Measurements from ENCODE around the gene CCNI. TPM values are rescaled to one million over a fixed set of nuclear protein-coding genes. Genes with fewer than 3 reads are reported as not detected.

CCNI gene
- total RNA-seq, 1 experiment from 2014 or later: 213 TPM

DNA sequence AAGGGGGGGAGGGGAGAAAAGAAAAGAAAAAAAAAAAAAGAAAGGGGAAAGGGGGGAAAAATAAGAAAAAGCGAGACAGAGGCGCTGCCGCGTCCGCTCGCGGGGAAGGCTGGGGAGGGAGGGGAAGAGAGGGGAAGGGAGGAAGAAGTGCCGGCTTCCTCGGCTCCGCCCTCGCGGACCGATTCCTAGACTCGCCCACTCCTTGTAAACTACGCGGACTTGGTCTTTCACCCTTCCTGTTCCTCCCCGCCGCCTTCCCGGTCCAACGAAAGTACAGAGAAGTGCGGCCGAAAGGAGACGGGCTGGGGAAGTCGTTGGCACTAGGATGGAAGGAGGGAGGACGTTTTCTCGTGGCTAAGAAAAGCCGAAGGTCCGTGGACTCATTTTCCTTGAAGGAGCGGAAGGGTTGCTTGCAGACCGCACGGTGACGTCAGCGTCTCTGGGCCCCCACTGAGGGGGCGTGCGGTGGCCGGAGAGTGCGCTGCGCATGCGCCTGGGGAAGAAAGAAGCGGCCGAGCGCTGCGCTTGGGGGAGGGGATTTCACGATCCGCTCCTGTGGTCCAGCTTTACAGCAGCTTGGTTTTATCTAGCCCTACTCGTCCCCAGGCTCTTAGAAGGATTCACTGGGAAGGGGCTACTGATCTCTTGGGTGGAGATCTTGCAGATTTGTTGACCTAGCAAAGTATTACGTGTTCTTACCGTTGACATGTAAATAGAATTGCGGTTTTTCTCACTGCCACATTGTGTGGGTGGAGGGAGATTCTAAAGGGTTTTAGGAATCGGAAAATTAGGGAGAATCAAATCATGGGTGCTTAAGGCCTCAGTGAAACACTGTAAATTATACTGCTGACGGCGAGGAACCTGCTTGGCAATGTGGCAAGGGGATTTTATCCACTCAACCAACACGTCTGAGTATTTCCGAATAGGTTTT lies at the start of gene CCNI (continued):
- TF ChIP-seq, protein P1, sequence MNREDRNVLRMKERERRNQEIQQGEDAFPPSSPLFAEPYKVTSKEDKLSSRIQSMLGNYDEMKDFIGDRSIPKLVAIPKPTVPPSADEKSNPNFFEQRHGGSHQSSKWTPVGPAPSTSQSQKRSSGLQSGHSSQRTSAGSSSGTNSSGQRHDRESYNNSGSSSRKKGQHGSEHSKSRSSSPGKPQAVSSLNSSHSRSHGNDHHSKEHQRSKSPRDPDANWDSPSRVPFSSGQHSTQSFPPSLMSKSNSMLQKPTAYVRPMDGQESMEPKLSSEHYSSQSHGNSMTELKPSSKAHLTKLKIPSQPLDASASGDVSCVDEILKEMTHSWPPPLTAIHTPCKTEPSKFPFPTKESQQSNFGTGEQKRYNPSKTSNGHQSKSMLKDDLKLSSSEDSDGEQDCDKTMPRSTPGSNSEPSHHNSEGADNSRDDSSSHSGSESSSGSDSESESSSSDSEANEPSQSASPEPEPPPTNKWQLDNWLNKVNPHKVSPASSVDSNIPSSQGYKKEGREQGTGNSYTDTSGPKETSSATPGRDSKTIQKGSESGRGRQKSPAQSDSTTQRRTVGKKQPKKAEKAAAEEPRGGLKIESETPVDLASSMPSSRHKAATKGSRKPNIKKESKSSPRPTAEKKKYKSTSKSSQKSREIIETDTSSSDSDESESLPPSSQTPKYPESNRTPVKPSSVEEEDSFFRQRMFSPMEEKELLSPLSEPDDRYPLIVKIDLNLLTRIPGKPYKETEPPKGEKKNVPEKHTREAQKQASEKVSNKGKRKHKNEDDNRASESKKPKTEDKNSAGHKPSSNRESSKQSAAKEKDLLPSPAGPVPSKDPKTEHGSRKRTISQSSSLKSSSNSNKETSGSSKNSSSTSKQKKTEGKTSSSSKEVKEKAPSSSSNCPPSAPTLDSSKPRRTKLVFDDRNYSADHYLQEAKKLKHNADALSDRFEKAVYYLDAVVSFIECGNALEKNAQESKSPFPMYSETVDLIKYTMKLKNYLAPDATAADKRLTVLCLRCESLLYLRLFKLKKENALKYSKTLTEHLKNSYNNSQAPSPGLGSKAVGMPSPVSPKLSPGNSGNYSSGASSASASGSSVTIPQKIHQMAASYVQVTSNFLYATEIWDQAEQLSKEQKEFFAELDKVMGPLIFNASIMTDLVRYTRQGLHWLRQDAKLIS (CRISPR knock-in tag; IDR thresholded peaks at IDR 0.05; ENCODE audit: borderline replicate concordance): 0 out of 2 replicates have a peak, but pooled peaks have one; percentile 65
- TF ChIP-seq JUN (CRISPR knock-in tag; IDR thresholded peaks at IDR 0.05) (peak; percentile 26; the same call in 1 of the 2 replicates), ATF3 (CRISPR knock-in tag; conservative IDR thresholded peaks at IDR 0.05) (0 out of 2 replicates have a peak, but pooled peaks have one; percentile 67), ZNF416 (CRISPR knock-in tag; IDR thresholded peaks at IDR 0.05) (0 out of 2 replicates have a peak, but pooled peaks have one; percentile 20), MYBL2 (CRISPR knock-in tag; IDR thresholded peaks at IDR 0.05) (peak; percentile 70; the same call in 1 of the 2 replicates), ETV6 (CRISPR knock-in tag; IDR thresholded peaks at IDR 0.05) (peak; percentile 69; the same call in 1 of the 2 replicates), TEAD1 (CRISPR knock-in tag; IDR thresholded peaks at IDR 0.05) (peak; percentile 74), RORB (CRISPR knock-in tag; IDR thresholded peaks at IDR 0.05) (no peak), CREM (CRISPR knock-in tag; IDR thresholded peaks at IDR 0.05) (peak; percentile 96)
- TF ChIP-seq, protein P2, sequence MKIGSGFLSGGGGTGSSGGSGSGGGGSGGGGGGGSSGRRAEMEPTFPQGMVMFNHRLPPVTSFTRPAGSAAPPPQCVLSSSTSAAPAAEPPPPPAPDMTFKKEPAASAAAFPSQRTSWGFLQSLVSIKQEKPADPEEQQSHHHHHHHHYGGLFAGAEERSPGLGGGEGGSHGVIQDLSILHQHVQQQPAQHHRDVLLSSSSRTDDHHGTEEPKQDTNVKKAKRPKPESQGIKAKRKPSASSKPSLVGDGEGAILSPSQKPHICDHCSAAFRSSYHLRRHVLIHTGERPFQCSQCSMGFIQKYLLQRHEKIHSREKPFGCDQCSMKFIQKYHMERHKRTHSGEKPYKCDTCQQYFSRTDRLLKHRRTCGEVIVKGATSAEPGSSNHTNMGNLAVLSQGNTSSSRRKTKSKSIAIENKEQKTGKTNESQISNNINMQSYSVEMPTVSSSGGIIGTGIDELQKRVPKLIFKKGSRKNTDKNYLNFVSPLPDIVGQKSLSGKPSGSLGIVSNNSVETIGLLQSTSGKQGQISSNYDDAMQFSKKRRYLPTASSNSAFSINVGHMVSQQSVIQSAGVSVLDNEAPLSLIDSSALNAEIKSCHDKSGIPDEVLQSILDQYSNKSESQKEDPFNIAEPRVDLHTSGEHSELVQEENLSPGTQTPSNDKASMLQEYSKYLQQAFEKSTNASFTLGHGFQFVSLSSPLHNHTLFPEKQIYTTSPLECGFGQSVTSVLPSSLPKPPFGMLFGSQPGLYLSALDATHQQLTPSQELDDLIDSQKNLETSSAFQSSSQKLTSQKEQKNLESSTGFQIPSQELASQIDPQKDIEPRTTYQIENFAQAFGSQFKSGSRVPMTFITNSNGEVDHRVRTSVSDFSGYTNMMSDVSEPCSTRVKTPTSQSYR (CRISPR knock-in tag; IDR thresholded peaks at IDR 0.05): peak; percentile 11; the same call in 1 of the 2 replicates
- TF ChIP-seq, protein P3, sequence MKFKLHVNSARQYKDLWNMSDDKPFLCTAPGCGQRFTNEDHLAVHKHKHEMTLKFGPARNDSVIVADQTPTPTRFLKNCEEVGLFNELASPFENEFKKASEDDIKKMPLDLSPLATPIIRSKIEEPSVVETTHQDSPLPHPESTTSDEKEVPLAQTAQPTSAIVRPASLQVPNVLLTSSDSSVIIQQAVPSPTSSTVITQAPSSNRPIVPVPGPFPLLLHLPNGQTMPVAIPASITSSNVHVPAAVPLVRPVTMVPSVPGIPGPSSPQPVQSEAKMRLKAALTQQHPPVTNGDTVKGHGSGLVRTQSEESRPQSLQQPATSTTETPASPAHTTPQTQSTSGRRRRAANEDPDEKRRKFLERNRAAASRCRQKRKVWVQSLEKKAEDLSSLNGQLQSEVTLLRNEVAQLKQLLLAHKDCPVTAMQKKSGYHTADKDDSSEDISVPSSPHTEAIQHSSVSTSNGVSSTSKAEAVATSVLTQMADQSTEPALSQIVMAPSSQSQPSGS (CRISPR knock-in tag; IDR thresholded peaks at IDR 0.05; ENCODE audit: borderline replicate concordance, low read depth): peak; percentile 31; the same call in 1 of the 2 replicates

DNA sequence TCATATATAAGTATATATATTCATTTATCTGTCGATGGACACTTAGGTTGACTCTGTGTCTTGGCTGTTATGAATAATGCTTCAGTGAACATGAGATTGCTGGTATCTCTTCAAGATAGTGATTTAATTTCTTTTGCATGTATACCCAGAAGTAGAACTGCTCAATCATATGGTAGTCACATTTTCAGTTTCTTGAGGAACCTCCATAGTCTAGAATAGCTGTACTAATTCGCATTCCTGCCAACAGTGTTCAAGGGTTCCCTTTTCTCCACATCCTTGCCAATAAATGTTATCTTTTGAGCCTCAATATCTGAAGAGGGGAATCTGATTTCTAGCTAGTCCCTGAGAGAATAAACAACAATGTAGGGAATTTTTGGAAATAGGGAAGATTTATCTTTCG lies 48.8 kb upstream of the CCNI start:
- Mint-ChIP-seq H3K27ac (no peak overlapping the region), H3K27me3 (ENCODE audit: low read depth) (peaks cover 3% of the 10 kb centered on the region), H3K9me3 (peaks cover 8% of the 10 kb centered on the region), H3K4me3 (no peak overlapping the region), H3K36me3 (no peaks in the 10 kb centered on the region), H3K4me1 (peaks cover 38% of the 10 kb centered on the region)
- ChIA-PET CTCF (interaction anchor here (1.6 kb wide), 1 partner anchor 79 kb away, joined by 6 read pairs; no protein-coding TSS in a partner anchor), POLR2A (no interaction called here)
- no peak for ATAC-seq
- no peak for DNase-seq (ENCODE audit: low spot score)
- no peak for TF ChIP-seq MXD4 (CRISPR knock-in tag; IDR thresholded peaks at IDR 0.05; ENCODE audit: borderline replicate concordance)
- no peak for TF ChIP-seq SMAD3 (CRISPR knock-in tag; IDR thresholded peaks at IDR 0.05; ENCODE audit: borderline replicate concordance)
- TF ChIP-seq PREB (CRISPR knock-in tag; IDR thresholded peaks at IDR 0.05; ENCODE audit: borderline replicate concordance): no peak
- no peak for TF ChIP-seq ZNF232 (CRISPR knock-in tag; IDR thresholded peaks at IDR 0.05)
- no peak for TF ChIP-seq ATF1 (CRISPR knock-in tag; IDR thresholded peaks at IDR 0.05)
- no peak for TF ChIP-seq ZNF317 (CRISPR knock-in tag; IDR thresholded peaks at IDR 0.05; ENCODE audit: borderline replicate concordance, low read depth)
- TF ChIP-seq GRHL2 (CRISPR knock-in tag; IDR thresholded peaks at IDR 0.05; ENCODE audit: insufficient replicate concordance, severe bottlenecking): no peak
- no peak for TF ChIP-seq ZNF219 (CRISPR knock-in tag; IDR thresholded peaks at IDR 0.05; ENCODE audit: borderline replicate concordance)
- TF ChIP-seq CREM (CRISPR knock-in tag; IDR thresholded peaks at IDR 0.05): no peak
- TF ChIP-seq ZNF423 (CRISPR knock-in tag; IDR thresholded peaks at IDR 0.05): no peak
